Esophagus muscularis mucosa (tissue), 4 donors: ENCODE data around the gene SLC19A3.

Experiments
- EP300 ChIP-seq: sonication (generic); formaldehyde crosslinking; IDR thresholded peaks from one replicate; pipeline ENCODE4 v1.6.1; 2017; ENCODE audit warnings: antibody characterized with exemption
- POLR2A ChIP-seq: fragments of 450-650 bp; IDR thresholded peaks from one replicate; pipeline ENCODE4 v1.6.1; 2017; ENCODE audit warnings: antibody characterized with exemption, moderate library complexity, mild to moderate bottlenecking, low read depth
- POLR2AphosphoS5 ChIP-seq, 2 donors: sonication (generic); formaldehyde crosslinking; IDR thresholded peaks; one replicate each; pipeline ENCODE4 v1.6.1; 2017; ENCODE audit warnings: antibody characterized with exemption in 2 of 2
- TF ChIP-seq, protein P1 (sequence below), 3 experiments: fragments of 200-600 bp in 2 of 3; fragments of 450-650 bp in 1 of 3; sonication (generic) in 2 of 3; IDR thresholded peaks; one replicate each; pipeline ENCODE4 v1.5.1; 2017 to 2019; ENCODE audit warnings: antibody characterized with exemption in 3 of 3, mild to moderate bottlenecking in 2 of 3, moderate library complexity in 1 of 3

DNA sequence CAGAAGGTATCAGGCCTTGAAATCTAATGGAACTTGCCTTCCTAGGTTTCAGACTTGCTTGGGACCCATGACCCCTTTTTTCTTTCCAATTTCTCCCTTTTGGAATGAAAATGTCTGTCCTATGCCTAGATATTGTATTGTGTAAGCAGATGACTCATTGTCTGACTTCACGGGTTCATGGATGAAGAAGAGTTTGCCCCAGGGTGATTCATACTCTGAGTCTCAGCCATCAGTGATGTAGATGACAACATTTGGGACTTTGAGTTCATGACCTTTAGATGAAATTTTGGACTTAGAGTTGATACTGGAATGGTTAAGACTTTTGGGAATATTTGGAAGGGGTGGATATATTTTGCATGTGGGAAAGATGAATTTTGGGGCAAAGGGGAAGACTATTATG lies 62.4 kb downstream of the SLC19A3 start:
- TF ChIP-seq, protein P1, sequence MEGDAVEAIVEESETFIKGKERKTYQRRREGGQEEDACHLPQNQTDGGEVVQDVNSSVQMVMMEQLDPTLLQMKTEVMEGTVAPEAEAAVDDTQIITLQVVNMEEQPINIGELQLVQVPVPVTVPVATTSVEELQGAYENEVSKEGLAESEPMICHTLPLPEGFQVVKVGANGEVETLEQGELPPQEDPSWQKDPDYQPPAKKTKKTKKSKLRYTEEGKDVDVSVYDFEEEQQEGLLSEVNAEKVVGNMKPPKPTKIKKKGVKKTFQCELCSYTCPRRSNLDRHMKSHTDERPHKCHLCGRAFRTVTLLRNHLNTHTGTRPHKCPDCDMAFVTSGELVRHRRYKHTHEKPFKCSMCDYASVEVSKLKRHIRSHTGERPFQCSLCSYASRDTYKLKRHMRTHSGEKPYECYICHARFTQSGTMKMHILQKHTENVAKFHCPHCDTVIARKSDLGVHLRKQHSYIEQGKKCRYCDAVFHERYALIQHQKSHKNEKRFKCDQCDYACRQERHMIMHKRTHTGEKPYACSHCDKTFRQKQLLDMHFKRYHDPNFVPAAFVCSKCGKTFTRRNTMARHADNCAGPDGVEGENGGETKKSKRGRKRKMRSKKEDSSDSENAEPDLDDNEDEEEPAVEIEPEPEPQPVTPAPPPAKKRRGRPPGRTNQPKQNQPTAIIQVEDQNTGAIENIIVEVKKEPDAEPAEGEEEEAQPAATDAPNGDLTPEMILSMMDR (IDR thresholded peaks at IDR 0.05): no peak
- TF ChIP-seq POLR2AphosphoS5 (IDR thresholded peaks at IDR 0.05) (peak in 1 of 2 donors; percentile 41), EP300 (no peak), POLR2A (no peak)
